KBM-7 (cell line): ENCODE measurements around the gene IMP3.
"Not testable (repeated sequence)": the region's sequence is repeated elsewhere in the genome, so short reads cannot be mapped to it uniquely, and the experiment has no call there.

ENCODE experiments used
- DNase-seq: peaks from one replicate; pipeline ENCODE4 v3.0.0-alpha.2; 2015
- in situ Hi-C: fragments of 300-500 bp; cut with MboI; formaldehyde crosslinking; loops from 2 replicates; pipeline ENCODE4 v1.14.3; 2020; ENCODE audit warnings: low sequenced_read_pairs, low pct_unique_long_range_greater_than_20kb, mixed read lengths

The IMP3 gene

DNA sequence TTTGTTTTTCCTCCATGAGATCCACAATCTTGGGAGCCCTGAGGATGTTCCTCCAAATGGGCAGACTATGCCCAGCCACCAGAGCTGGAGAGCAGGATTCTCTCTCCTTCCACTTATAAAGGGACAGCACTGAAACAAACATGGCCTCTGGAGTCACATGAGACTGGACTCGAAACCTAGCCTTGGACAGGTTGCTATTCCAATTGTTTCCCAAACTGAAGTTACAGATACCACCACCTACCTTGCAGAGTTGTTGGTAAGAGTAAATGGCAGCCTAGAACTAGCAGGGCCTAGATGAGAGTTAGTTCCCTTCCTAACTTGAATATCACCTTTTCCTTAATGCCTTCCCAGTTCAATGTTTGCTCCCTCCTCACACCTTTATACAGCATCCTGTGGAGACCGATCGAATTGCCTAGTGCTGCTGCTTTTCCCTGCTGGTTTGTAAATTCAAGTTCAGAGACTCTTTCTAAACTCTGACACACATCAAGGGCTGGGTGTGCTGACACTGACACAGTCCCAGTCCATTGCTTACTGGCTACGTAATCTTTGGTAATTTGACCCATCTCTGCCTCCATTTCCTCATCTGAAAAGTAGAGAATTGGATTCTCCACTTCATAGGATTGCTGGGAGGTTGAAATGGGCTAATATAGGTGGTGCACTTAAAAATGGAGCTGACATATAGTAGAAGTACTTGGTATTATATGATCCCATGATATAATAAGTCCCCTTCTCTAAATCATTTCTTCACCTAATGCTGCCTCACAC, 2.6 kb downstream of the IMP3 start:
- in situ Hi-C loops, result no loop called here
- no peak for DNase-seq

DNA sequence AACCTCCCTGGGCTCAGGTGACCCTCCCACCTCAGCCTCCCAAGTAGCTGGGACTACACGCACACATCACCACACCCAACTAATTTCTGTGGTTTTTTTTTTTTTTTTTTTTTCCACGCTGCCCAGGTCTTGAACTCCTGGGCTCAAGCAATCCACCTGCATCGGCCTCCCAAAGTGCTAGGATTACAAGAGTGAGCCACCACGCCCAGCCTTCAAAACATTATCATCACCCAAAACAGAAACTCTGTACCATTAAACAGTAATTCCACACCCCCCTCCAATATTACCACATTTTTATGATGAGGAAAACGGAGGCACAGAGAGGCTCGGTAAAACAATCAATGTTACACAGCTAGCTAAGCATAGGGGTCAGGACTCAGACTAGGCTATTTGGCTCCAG, 4.0 kb downstream of the IMP3 start:
- DNase-seq, result no peak
- in situ Hi-C loops, result no loop called here

DNA sequence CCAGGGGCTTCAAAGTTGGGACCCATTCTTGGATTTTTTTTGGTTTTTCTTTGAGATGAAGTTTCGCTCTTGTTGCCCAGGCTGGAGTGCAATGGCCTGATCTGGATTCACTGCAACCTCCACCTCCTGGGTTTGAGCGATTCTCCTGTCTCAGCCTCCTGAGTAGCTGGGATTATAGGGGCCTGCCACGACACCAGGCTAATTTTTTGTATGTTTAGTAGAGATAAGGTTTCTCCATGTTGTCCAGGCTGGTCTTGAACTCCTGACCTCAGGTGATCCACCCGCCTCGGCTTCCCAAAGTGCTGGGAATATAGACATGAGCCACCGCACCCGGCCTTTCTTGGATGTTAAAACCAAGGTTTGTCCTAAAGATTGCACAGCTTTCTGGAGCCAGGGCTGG, 6.1 kb downstream of the IMP3 start:
- in situ Hi-C loops, DNase-seq: not testable (repeated sequence)

DNA sequence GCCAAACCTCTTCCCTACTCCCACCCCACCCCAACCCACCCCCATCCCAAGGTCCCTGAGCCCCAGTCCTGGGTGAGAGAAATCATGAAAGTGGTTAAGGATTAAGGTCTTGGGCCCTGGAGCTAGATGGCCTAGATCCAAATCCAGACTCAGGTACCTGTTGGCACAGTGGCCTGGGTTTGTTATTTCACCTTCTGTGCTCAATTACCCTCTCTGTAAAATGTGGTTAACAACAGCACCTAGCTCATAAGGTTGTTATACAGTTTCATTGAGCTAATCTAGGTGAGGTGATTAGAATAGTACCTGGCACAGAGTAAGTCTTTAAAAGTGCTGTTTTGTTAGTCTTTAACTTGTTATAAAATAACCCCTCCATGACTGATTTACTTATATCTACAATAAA, 8.1 kb downstream of the IMP3 start:
- DNase-seq, result no peak
- in situ Hi-C loops, result no loop called here

DNA sequence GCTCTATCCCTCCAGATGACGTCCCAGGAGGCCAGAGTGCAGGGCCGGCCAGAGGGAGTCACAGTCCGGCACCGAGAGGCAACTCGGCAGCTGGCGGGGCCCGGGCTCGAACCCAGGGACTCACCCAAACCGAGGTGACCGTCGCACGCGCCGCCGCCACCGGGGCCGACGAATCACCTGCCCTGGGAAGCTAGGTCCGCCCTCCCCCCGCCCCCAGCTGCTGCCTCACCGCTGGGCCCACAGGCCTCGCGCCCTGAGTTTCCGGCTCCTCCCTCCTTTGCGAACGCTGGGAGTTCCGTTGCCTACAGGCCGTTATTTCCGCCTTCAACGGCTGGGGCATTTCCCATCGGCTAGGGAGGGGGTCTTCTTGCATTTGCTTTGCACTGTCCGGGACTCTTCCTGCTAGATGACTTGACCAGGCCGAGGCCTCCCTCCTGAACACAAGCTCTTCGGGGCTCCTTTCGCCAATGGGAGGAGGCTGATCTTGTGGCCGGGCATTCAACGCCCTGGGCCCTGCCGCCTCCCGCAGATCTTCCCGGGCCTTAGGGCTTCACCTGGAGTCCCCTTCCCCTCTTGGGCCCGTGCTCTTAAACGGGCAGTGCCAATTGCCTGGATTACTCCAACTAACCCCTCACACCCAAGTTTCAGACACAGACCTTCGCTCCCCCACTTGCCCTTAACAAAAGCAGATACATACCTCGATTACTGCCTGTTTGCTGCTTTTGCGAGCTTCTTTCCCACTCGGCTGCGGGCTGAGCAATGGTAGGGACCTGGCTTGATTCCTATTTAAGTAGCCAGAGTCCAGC, 14.3 kb downstream of the IMP3 start, which contains the start of gene SNUPN:
SNUPN (minus strand) TSS at position 184 of the 806 bp plus-strand sequence. CDS start 4,674 bp downstream, outside the sequence.
- in situ Hi-C loops, result no loop called here
- DNase-seq, result peak; percentile 99

DNA sequence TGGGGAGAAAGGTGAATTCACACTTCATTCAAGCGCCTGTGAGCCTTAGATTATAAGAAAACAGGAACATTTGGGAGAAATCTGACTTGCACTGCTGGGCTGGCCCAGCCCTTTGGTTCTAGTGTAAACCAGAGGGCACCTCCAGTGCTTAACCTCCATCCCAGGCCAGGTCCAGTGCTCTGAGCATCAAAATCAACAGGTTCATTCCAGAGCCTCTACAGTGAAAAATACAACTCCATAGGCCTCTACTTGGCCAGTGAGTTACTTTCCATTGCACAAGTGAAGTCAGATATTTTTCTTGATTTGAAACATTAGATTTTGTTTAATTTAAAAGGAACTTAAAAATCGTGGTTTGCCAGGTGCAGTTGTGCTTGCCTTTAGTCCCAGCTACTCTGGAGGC, 17.5 kb downstream of the IMP3 start:
- in situ Hi-C loops, result no loop called here
- no peak for DNase-seq

DNA sequence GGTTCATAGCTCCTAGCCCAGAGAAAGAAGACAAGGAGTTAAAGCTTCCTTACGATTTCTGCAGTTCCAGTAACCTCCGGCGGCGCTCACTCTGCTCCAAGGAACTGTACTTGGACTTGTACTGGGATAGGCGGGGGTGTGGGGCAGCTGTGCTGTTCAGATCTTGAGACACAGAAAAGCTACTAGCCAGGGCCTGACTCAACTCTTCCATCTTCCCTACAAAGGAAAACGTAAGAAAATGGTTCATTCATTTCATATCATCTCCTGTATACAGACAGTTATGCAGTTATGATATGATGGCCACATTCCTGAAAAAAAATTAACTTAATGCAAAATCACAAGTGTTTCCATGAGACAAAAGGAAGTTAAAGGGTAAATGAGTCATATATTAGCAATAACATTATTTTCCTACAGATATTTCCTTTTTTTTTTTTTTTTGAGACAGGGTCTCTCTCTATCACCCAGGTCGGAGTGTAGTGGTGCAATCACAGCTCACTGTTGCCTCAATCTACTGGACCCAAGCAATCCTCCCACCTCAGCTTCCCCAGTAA, 19.1 kb downstream of the IMP3 start:
- in situ Hi-C loops, result no loop called here
- no peak for DNase-seq

DNA sequence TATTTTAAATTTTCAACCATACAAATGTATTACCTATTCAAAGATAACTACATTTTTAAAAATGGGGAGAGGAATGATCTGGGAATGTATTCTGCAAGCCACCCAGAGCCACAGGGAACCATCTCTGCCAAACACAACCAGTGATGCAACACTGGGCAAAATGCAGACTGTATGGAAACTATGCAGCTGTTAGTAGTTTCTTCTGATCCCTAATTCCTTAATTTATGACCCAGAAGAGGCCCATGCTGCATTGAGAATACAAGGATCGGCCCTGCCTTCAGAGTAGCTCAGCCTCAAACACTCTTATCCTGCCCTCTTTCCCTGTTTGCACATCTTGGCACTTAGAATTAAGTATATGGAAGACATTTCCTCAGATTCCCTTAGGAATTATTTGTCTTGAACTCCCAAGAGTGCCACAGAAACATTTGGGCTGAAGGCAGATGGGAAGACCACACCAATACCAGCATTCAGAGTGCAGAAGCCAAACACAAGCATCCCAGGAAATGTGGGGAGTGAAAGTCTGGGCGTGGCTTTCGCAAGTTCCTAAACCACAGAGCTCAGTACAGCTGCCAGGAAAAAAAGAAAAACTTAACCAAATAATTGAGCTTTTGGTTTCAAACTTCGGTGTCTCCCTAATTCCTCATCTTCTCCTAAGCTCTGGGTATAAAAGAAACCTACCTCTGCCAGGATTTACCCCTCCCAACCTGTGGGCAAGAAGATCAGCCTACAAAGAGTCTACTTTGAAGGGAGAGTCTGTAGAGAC, 19.8 kb downstream of the IMP3 start:
- DNase-seq, result peak; percentile 52

DNA sequence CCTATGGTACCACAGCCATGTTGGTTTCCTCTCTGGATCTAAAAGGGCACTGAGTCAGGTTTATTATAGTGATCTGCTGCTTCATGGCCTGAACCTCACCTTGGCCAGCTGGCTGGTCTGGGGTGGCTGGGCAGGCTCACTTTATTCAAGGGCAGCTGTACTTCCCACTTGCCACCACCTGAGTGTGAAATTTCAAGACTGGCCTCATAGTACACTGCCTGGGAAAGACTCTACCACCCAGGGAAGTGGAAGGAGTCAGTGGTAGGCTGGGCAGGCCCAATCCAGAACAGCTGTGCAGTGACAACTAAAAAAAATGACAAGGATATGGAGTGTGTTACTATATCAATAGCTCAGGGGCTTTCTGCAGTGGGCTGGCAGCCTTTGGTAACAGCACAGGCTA, 23.3 kb downstream of the IMP3 start:
- in situ Hi-C loops, result no loop called here

More for the DNA sequence above, 19.8 kb downstream of the IMP3 start:
- in situ Hi-C loops, result no loop called here

DNA sequence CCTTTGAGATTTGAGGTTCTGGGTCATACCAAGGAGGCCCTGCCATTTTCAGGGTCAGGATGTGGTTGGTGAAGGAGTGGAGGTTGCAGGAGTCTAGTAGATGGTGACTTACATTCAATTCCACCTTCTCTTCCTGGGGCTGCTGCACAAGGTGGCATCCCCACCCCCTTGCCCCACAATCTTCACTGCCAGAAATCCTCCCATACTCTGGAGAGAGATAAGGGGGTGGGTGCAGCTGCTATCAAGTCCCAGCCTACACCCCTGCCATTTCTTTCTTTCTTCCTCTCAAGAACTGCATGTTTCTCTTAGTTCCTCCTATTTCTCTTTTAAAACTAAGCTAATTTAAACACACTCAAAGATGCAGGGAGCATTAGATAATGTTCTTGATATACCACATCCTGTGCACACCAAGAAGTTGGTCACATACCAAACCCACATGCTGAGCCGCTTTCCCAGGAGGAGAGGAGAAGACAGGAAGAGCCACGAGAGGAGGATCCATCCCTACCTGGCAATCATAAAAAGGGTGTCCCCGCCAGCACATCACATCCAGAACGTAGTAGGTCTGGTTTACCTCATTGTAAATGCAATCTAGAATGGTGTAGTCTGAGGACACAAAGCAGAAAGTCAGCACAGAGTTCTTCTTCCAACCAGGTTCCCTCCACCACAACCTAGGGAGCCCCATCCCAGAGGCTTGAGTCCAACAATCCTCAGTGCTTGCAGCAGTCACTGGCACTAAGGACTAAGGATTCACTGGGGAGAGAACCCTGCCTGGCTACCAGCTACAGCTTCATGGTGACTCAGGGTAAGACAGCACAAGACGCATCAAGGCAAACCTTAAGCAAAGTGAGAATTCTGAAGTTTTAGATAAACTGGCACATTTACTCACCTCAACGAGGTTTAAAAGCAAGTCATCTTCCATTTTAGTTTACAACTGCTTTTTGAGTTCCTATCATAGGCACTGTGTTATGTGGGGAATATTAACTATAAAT, 33.0 kb downstream of the IMP3 start:
- DNase-seq, result peak; percentile 85
- in situ Hi-C loops, result no loop called here

More for the DNA sequence above, 23.3 kb downstream of the IMP3 start:
- DNase-seq, result no peak

DNA sequence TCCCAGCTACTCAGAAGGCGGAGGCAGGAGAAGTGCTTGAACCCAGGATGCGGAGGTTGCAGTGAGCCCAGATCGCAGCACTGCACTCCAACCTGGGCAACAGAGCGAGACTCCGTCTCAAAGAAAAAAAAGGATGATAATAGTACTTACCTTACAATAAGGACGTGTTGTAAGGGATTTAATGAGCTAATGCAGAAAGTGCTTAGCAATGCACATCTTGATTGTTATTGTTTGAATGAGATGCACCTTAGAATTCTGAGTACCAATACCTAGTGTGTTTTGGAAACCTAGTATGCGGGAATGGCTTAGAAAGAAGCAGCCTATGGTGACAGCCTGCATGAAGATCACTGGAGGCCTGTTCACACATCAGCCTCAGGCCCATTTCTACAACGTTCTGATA, 34.0 kb downstream of the IMP3 start:
- in situ Hi-C loops, result no loop called here

DNA sequence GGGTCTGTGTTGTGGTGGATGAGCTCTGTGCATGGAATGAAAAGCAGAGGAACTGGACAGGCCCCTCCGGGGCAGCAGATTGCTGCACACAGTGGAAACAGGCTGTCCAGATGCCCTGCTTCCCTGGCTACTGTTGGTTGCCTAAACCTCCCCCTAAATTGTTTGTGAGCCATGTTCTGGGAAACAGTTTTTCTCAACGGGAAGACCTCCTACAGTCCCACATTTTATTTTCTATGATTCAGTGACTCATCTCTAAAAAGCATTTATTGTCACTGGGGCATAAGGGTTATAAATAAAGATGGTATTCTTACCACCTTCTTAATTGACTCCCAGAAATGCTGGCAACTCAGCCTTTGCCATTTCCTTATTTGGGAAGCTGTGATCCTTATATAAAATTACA, 40.6 kb downstream of the IMP3 start:
- no peak for DNase-seq
- in situ Hi-C loops, result no loop called here

More for the DNA sequence above, 34.0 kb downstream of the IMP3 start:
- no peak for DNase-seq

DNA sequence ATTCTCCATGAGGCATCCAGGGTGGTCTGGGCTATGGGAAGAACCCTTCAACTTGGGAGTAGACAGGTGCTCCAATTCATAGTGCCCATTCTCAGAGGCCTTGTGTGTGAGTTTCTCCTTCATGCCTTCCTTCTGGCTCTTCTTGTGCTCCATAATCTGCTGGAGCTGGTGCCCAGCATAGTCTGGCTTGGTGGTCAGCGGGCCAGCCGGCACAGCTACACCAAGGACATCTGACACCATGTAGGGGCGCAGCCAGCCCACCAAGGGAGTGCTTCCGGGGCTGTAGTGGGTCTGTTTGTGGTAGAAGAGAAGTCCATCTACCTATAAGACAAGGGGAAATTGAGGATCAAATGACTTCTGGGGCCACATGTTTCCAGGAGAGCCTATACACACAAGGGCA, 41.7 kb downstream of the IMP3 start:
- DNase-seq, result no peak

DNA sequence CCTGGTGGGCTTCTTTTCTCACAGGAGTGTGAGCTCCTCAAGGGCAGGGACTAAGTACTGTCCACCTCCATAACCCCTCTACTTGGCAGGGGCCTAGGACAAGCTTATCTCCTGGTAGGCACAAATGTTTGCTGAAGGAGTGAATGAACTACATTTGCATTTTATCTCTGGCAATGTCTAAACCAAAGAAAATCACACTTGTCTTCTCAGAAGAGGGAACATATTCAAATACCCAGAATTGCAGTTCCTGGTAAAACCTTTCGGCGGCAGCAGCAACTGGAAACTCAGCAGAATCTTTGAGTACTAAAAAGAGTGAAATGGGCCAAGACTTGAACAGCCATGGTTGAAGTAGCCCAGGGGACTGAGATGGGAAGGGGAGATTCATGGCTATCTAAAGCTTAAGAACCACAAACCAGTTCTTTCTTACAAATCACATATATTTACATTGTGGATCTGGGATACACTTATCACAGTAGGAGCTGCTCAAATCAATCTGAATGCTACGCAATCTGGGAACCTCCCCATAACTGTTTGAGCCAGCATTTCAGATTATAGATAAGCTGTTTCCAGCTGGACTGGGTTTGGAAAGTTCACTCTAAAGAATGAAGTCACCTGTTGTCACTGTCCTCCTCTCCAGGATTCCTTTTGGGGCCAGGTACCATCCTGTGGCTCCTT, 42.2 kb downstream of the IMP3 start:
- in situ Hi-C loops, result no loop called here
- peak; percentile 75 for DNase-seq

More for the DNA sequence above, 41.7 kb downstream of the IMP3 start:
- in situ Hi-C loops, result no loop called here

DNA sequence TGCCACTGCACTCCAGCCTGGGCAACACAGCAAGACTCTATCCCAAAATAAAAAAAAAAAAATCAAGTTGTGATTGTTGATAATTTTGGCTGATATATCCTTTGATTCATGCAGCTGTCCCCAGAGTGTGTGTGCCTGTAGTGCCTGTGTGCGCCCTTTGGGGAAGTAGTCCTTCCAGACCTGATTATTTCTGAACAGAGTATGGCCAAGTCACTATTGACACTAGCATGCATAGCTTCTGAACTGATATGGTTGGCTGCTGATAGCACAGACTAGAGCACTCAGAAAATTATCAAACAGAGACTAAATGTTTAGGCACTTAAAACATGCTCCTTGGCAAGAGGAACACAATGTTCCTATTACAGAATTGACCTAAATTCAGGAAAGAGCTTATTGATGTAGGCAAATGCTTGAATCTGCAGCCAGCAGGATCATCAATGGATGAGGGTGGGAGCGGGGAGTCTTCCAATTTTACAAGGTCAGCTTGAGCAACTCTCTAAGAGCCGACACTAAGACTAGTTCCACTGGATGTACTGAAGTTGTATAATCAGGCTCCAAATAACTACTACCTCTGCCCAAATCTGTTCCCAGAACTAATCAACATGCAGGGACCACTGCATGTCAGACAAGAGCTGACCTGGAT, 43.2 kb downstream of the IMP3 start:
- DNase-seq, result no peak
- in situ Hi-C loops, result no loop called here

DNA sequence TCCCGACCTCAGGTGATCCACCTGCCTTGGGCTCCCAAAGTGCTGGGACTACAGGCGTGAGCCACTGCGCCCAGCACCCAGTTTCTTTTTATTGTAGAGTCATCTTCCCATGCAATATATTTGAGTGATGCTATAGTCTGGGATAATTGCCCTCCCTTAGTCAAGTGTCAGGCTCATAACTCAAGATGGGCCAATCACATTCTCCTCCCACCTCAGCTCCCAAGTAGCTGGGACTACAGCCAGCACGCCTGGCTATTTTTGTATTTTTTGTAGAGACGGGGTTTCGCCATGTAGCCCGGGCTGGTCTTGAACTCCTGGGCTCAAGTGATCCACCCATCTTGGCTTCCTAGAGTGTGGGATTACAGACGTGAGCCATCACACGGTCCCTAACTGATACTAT, 45.7 kb downstream of the IMP3 start:
- no peak for DNase-seq
- in situ Hi-C loops, result no loop called here

DNA sequence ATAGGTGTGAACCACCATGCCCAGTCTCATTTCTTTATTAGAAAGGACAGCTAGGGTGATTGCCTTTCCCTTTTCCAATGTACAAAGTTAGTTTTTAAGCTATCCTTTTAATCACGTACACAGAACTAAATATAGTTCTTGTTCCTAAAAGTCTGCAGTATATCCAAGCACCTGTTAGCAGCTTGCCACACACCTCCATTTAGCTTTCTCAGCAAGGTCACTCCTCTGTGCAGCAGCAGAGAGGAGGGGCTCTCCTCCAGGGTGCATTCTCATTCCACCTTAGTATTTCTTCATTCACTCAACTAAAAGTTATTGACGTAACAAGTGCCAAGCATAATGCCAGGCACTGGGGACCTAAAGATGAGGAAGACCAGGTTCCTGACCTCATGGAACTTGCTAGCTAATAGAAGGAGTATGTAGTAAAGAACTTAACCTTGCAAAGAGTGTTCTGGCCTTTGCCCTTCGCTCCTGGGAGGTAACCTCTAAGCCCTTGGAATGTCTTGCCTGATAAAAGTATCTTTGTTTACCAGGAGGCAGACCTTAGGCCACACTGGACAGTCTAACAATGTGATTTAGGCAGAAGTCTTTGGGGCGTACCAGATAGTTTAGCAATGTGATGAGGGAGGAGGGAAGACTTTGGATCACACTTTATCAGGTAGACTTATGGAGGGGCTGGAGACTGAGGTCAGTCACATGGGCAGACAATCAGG, 48.2 kb downstream of the IMP3 start:
- no peak for DNase-seq
- in situ Hi-C loops, result no loop called here
